Activated CD4-positive, CD25-positive, alpha-beta regulatory T cell treated with anti-CD3 and anti-CD28 coated beads, Interleukin-2, amount 50 U/mL, for 24 hours (primary cell): Measurements from ENCODE around the gene CSNK1G2.
"Not testable (repeated sequence)": the region's sequence is repeated elsewhere in the genome, so short reads cannot be mapped to it uniquely, and the experiment has no call there.

Experiments
- ATAC-seq, 2 donors: fragments of 150-1000 bp; cut with Tn5 transposase; one replicate each; pipeline ENCODE4 v1.10.0; 2021; ENCODE audit warnings: mild to moderate bottlenecking in 1 of 2, moderate library complexity in 1 of 2

CSNK1G2 gene

GRCh38 chr19:1969176-1970002 lies 28.4 kb downstream of the CSNK1G2 start:
- ATAC-seq: no peak

GRCh38 chr19:1970003-1970805 lies 29.2 kb downstream of the CSNK1G2 start:
- no peak for ATAC-seq

GRCh38 chr19:1970806-1971502 lies 30.0 kb downstream of the CSNK1G2 start:
- no peak for ATAC-seq

- ATAC-seq: no peak
Measured at GRCh38 chr19:1974381-1975161, 33.6 kb downstream of the CSNK1G2 start.

- no peak for ATAC-seq
Measured at GRCh38 chr19:1975162-1975480, 34.1 kb downstream of the CSNK1G2 start.

- no peak for ATAC-seq
Measured at GRCh38 chr19:1977120-1977519, 36.1 kb downstream of the CSNK1G2 start.

- no peak for ATAC-seq
Measured at GRCh38 chr19:1978346-1978894, 37.4 kb downstream of the CSNK1G2 start.

GRCh38 chr19:1979017-1979416 lies 38.0 kb downstream of the CSNK1G2 start:
- no peak for ATAC-seq

GRCh38 chr19:1979642-1980041 lies 38.7 kb downstream of the CSNK1G2 start:
- no peak for ATAC-seq

- ATAC-seq: no peak
Measured at GRCh38 chr19:1980091-1980808, 39.3 kb downstream of the CSNK1G2 start.

GRCh38 chr19:1980809-1981181 lies 39.8 kb downstream of the CSNK1G2 start:
- no peak for ATAC-seq

- ATAC-seq: no peak
Measured at GRCh38 chr19:1981253-1981652, 40.3 kb downstream of the CSNK1G2 start.

- no peak for ATAC-seq
Measured at GRCh38 chr19:1984357-1984756, 43.4 kb downstream of the CSNK1G2 start.

GRCh38 chr19:1985588-1986356 lies 44.8 kb downstream of the CSNK1G2 start:
- ATAC-seq: no peak

- ATAC-seq: no peak
Measured at GRCh38 chr19:1986357-1987162, 45.6 kb downstream of the CSNK1G2 start.

GRCh38 chr19:1987197-1988187 lies 46.5 kb downstream of the CSNK1G2 start:
- no peak for ATAC-seq

- not testable (repeated sequence) for ATAC-seq
Measured at GRCh38 chr19:1988464-1988863, 47.5 kb downstream of the CSNK1G2 start.

- no peak for ATAC-seq
Measured at GRCh38 chr19:1989513-1990229, 48.7 kb downstream of the CSNK1G2 start.
